KMS-11 (cell line): ENCODE results near the gene CNPY3.

Source experiments
- H2AFZ ChIP-seq: fragments of 200-600 bp; sonication (generic); 2 replicates; pipeline ENCODE4 v1.6.1; 2016; ENCODE audit warnings: antibody characterized with exemption, mixed run types, low read depth
- H3K27ac ChIP-seq: fragments of 200-600 bp; sonication (generic); 2 replicates; pipeline ENCODE4 v1.6.1; 2016; ENCODE audit warnings: mild to moderate bottlenecking, mixed run types
- H3K27me3 ChIP-seq: fragments of 200-600 bp; sonication (generic); 2 replicates; pipeline ENCODE4 v1.6.1; 2017; ENCODE audit warnings: mild to moderate bottlenecking, low read depth, mixed run types, moderate library complexity; ENCODE audit not compliant: insufficient read depth
- H3K36me3 ChIP-seq: fragments of 200-600 bp; sonication (generic); 2 replicates; pipeline ENCODE4 v1.6.1; 2017; ENCODE audit warnings: mild to moderate bottlenecking, mixed run types; ENCODE audit not compliant: insufficient read depth
- H3K4me1 ChIP-seq: fragments of 200-600 bp; sonication (generic); 2 replicates; pipeline ENCODE4 v1.6.1; 2016; ENCODE audit warnings: mild to moderate bottlenecking, low read depth, mixed run types; ENCODE audit not compliant: poor library complexity, severe bottlenecking
- H3K4me2 ChIP-seq: fragments of 200-600 bp; sonication (generic); 2 replicates; pipeline ENCODE4 v1.7.0; 2016; ENCODE audit warnings: mild to moderate bottlenecking, mixed run types
- H3K4me3 ChIP-seq: fragments of 200-600 bp; sonication (generic); IDR thresholded peaks from 2 replicates; pipeline ENCODE4 v1.6.1; 2017; ENCODE audit warnings: low read depth, low read length, mixed read lengths; ENCODE audit not compliant: insufficient read depth
- H3K79me2 ChIP-seq: fragments of 200-600 bp; sonication (generic); 2 replicates; pipeline ENCODE4 v1.6.1; 2016; ENCODE audit warnings: low read depth, mixed run types; ENCODE audit not compliant: insufficient read depth
- H3K9ac ChIP-seq: fragments of 200-600 bp; sonication (generic); 2 replicates; pipeline ENCODE4 v1.6.1; 2016; ENCODE audit warnings: mild to moderate bottlenecking, mixed run types
- H4K20me1 ChIP-seq: fragments of 200-600 bp; sonication (generic); 2 replicates; pipeline ENCODE4 v1.6.1; 2016; ENCODE audit warnings: mild to moderate bottlenecking, mixed run types; ENCODE audit not compliant: insufficient read depth
- TF ChIP-seq, protein P1 (sequence below): fragments of 200-600 bp; sonication (generic); conservative IDR thresholded peaks from 2 replicates; pipeline ENCODE4 v1.6.1; 2017; ENCODE audit warnings: low read depth, mild to moderate bottlenecking, antibody characterized with exemption, low read length, moderate library complexity, mixed read lengths

CNPY3 gene

DNA sequence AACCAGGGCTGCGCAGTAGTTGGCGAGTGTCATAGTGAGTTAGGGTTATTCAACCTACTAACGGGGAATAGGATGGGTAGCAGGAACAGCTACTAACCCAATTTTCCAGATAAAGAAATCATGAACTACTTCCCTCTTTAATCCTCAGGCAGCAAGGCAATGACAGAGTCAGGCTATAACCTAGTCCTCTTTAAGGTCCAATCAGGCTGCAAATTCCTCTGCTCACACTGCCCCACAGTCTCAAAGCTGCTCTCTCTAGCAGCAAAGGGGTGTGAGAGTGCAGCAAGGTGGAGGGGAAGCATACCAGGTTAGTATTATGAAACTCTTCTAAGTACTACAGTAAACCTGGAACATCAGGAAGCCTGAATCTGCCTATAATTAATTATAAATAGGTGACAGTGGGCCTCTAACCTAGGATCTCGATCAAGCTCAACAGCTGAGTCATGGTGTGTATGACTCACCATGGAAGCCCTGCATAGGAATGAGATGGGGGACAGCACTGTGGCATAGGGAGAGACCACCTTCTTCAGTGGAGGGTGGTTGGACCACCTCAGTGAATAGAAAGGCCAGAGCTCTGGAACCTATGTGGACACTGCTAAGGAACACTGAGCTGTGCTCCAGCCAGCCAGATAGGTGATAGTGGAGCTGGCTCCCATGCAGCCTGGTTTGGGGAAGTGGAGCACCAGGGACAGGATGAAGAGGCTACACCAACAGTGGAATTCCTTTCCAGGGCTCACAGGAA, 41.8 kb downstream of the CNPY3 start:
- no peak overlapping the region for H3K27ac ChIP-seq
- no peaks in the 10 kb centered on the region for H3K4me1 ChIP-seq
- TF ChIP-seq, protein P1, sequence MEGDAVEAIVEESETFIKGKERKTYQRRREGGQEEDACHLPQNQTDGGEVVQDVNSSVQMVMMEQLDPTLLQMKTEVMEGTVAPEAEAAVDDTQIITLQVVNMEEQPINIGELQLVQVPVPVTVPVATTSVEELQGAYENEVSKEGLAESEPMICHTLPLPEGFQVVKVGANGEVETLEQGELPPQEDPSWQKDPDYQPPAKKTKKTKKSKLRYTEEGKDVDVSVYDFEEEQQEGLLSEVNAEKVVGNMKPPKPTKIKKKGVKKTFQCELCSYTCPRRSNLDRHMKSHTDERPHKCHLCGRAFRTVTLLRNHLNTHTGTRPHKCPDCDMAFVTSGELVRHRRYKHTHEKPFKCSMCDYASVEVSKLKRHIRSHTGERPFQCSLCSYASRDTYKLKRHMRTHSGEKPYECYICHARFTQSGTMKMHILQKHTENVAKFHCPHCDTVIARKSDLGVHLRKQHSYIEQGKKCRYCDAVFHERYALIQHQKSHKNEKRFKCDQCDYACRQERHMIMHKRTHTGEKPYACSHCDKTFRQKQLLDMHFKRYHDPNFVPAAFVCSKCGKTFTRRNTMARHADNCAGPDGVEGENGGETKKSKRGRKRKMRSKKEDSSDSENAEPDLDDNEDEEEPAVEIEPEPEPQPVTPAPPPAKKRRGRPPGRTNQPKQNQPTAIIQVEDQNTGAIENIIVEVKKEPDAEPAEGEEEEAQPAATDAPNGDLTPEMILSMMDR, result no peak
- no peak overlapping the region for H3K4me2 ChIP-seq
- no peak overlapping the region for H3K9ac ChIP-seq
- no peaks in the 10 kb centered on the region for H3K27me3 ChIP-seq
- no peaks in the 10 kb centered on the region for H3K36me3 ChIP-seq
- H4K20me1 ChIP-seq, result no peaks in the 10 kb centered on the region
- no peaks in the 10 kb centered on the region for H3K79me2 ChIP-seq
- no peak overlapping the region for H3K4me3 ChIP-seq
- H2AFZ ChIP-seq, result no peak overlapping the region

DNA sequence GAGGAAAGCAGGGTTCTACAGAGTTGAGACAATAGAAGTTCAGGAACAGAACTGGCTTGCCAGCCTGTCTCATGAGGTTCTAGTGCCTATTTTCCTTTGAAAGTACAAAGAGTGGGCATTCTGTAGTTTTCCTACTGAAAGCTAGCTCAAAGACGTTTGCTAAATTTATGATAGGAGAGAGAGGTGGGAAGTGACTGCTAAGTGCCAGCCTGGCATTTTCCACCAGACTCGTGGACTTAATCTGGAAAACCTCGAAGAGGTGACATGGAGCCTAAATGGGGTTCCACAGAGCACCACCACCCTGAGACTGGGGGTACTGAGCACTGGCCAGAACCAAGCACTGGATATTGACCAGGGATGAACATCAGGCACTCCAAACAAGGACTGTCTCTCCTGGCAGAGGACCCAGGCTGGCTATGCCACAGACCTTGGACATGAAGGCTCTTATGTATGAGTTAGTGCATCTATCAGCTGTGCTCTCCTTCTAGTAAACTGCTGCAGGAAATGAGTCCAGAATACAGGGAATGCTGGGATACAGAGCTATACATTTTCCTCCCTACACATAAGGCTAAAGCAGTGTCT, 42.6 kb downstream of the CNPY3 start:
- no peak overlapping the region for H3K4me2 ChIP-seq
- no peak overlapping the region for H3K27ac ChIP-seq
- no peak overlapping the region for H2AFZ ChIP-seq
- no peak overlapping the region for H3K9ac ChIP-seq
- H3K36me3 ChIP-seq, result no peaks in the 10 kb centered on the region
- H3K4me3 ChIP-seq, result no peak overlapping the region
- no peaks in the 10 kb centered on the region for H3K27me3 ChIP-seq
- TF ChIP-seq, protein P1, result no peak
- no peaks in the 10 kb centered on the region for H3K4me1 ChIP-seq
- no peaks in the 10 kb centered on the region for H4K20me1 ChIP-seq
- H3K79me2 ChIP-seq, result no peaks in the 10 kb centered on the region

DNA sequence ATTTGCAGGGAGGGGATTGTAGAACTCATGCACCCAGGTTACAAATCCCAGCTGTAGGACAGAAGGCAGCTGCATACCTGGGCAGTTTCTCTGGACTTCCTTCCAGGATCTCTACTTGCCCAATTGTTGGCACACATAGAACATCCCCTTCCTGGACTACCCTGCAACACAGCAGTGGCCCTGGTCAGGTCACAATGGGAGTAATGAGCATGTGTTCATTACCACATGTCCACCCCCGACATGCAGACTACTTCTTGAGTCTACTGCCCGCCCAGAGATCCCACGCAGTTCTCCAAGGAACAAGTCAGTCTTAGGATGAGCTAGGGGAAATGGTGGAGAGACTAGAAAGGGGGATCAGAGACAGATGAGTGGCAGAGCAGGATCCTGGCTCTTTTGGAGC, 44.6 kb downstream of the CNPY3 start:
- TF ChIP-seq, protein P1, result no peak
- Histone ChIP-seq H3K27ac (no peak overlapping the region), H3K4me2 (no peak overlapping the region), H3K9ac (no peak overlapping the region), H4K20me1 (no peaks in the 10 kb centered on the region), H3K4me1 (peaks cover 9% of the 10 kb centered on the region), H3K79me2 (peaks cover 11% of the 10 kb centered on the region), H3K36me3 (no peaks in the 10 kb centered on the region), H3K27me3 (no peaks in the 10 kb centered on the region), H3K4me3 (no peak overlapping the region), H2AFZ (no peak overlapping the region)

DNA sequence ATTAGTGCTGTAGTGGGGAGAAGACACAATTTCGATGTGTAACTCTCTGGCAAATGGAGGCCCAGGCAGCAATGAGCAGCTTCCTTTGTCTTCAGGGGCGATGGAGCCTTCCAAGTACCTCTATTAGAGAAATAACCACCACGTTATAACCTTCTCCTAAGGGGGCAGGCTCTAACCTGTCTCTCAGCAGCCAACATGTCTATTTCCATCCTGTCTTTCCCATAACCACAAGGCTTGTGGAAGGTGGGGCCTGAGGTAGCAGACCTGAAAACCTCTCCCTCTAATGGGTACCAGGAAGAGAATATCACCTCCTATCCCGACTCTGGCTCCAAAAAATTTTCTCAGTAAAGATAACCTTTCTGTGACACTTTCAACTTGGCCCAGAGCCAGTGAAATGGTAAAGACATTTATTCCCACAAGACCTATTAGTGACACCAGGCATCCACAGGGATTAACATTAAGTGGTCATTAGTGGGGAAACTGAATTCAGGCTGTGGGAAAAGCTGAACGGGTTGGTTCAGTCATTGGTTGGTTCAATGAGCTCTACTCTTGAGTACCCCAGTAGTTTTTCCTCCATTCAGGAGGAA, 45.7 kb downstream of the CNPY3 start:
- no peak overlapping the region for H2AFZ ChIP-seq
- peaks cover 11% of the 10 kb centered on the region for H3K4me1 ChIP-seq
- H3K79me2 ChIP-seq, result peaks cover 11% of the 10 kb centered on the region
- no peak overlapping the region for H3K4me2 ChIP-seq
- no peaks in the 10 kb centered on the region for H3K27me3 ChIP-seq
- H4K20me1 ChIP-seq, result no peaks in the 10 kb centered on the region
- no peak overlapping the region for H3K27ac ChIP-seq
- TF ChIP-seq, protein P1, result no peak
- no peaks in the 10 kb centered on the region for H3K36me3 ChIP-seq
- no peak overlapping the region for H3K4me3 ChIP-seq
- H3K9ac ChIP-seq, result no peak overlapping the region
